SJCRH30 (cell line): ENCODE measurements around the gene CHD9. TPM values are rescaled to one million over a fixed set of nuclear protein-coding genes. Genes with fewer than 3 reads are reported as not detected.

Experiments used
- DNase-seq, 2 experiments: peaks; one replicate each; pipeline ENCODE4 v3.0.0-alpha.2; 2015 to 2020
- H3K27ac ChIP-seq: fragments of 250-450 bp; sonication (Bioruptor Pico); 2 replicates; pipeline ENCODE4 v1.5.1; 2020; ENCODE audit warnings: mild to moderate bottlenecking, moderate library complexity
- H3K27me3 ChIP-seq: fragments of 250-450 bp; sonication (Bioruptor Pico); 2 replicates; pipeline ENCODE4 v1.5.1; 2020; ENCODE audit warnings: mild to moderate bottlenecking, moderate library complexity
- H3K36me3 ChIP-seq: fragments of 250-450 bp; sonication (Bioruptor Pico); 2 replicates; pipeline ENCODE4 v1.5.1; 2020; ENCODE audit warnings: mild to moderate bottlenecking, moderate library complexity
- H3K4me1 ChIP-seq: fragments of 250-450 bp; sonication (Bioruptor Pico); 2 replicates; pipeline ENCODE4 v1.5.1; 2020; ENCODE audit warnings: mild to moderate bottlenecking, moderate library complexity
- H3K4me3 ChIP-seq: fragments of 250-450 bp; sonication (Bioruptor Pico); 2 replicates; pipeline ENCODE4 v1.5.1; 2020; ENCODE audit warnings: mild to moderate bottlenecking, moderate library complexity
- H3K9me3 ChIP-seq: fragments of 250-450 bp; sonication (Bioruptor Pico); replicated peaks from 2 replicates; pipeline ENCODE4 v1.5.1; 2020; ENCODE audit warnings: mild to moderate bottlenecking, moderate library complexity
- total RNA-seq: library from RNA; depleted of rRNA; stranded (reverse); fragments of >200 nt; shearing (Covaris generic); gene quantifications from 2 replicates; pipeline ENCODE4 v1.2.3, GENCODE V29; 2014

Gene CHD9
- total RNA-seq, 1 experiment from 2014 or later = 62.3 TPM

- Histone ChIP-seq H3K36me3 (no peaks in the 10 kb centered on the region), H3K27ac (peak overlapping the region; percentile 20; the same call in 1 of the 2 replicates), H3K9me3 (no peaks in the 10 kb centered on the region), H3K4me3 (no peak overlapping the region), H3K4me1 (peaks cover 3% of the 10 kb centered on the region; the same call in 1 of the 2 replicates), H3K27me3 (no peaks in the 10 kb centered on the region)
- no peak for DNase-seq
Observed at GRCh38 chr16:53103811-53104210, 49.0 kb downstream of the CHD9 start.

DNA sequence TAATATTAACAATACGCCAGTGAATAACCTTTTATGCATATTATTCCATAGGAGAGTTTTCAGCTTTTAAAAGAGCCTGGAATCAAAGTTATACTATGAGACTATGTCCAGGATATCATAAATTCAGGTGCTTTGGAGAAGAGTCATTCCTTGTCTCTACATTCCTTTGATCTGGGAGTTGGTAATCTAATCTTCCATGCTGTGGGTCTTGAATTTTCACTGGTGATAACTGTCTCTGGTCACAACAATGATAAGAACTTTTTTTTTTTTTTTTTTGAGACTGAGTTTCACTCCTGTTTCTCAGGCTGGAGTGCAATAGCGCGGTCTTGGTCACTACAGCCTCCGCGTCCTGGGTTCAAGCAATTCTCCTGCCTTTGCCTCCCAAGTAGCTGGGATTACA lies 50.8 kb downstream of the CHD9 start:
- Histone ChIP-seq H3K9me3 (no peaks in the 10 kb centered on the region), H3K4me3 (no peak overlapping the region), H3K36me3 (no peaks in the 10 kb centered on the region), H3K27ac (no peak overlapping the region), H3K4me1 (peaks cover 1% of the 10 kb centered on the region; the same call in 1 of the 2 replicates), H3K27me3 (no peaks in the 10 kb centered on the region)
- no peak for DNase-seq

GRCh38 chr16:53111078-53111791 lies 56.4 kb downstream of the CHD9 start:
- Histone ChIP-seq H3K27ac (no peak overlapping the region), H3K36me3 (no peaks in the 10 kb centered on the region), H3K27me3 (no peaks in the 10 kb centered on the region), H3K4me3 (no peak overlapping the region), H3K4me1 (no peaks in the 10 kb centered on the region), H3K9me3 (no peaks in the 10 kb centered on the region)
- no peak for DNase-seq

DNA sequence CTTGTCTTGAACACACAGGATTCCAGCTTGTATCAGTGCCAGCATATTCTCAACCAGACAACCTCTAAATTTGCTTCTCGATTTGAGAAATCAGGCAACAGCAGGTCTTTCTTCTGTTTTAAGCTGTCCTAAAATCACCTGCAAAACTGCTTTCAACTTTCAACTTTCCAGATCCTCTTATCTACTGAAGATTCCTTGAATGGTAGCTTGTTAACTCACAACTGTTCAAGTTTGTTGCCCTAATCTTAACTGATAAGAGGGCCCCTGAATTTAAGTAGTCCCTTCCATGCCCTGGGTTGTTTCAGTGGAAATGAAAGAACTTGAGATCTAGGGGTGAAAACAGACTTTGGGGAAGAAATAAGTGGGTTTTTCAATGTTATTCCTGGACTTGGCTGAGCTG lies 57.2 kb downstream of the CHD9 start:
- no peaks in the 10 kb centered on the region for H3K4me1 ChIP-seq
- H3K36me3 ChIP-seq = no peaks in the 10 kb centered on the region
- H3K27me3 ChIP-seq = no peaks in the 10 kb centered on the region
- no peaks in the 10 kb centered on the region for H3K9me3 ChIP-seq
- DNase-seq = no peak
- no peak overlapping the region for H3K4me3 ChIP-seq
- H3K27ac ChIP-seq = no peak overlapping the region

- H3K4me1 ChIP-seq = no peaks in the 10 kb centered on the region
- no peaks in the 10 kb centered on the region for H3K27me3 ChIP-seq
- H3K9me3 ChIP-seq = no peaks in the 10 kb centered on the region
- H3K27ac ChIP-seq = no peak overlapping the region
- H3K36me3 ChIP-seq = no peaks in the 10 kb centered on the region
- H3K4me3 ChIP-seq = no peak overlapping the region
- DNase-seq = no peak
Observed at GRCh38 chr16:53115047-53115446, 60.3 kb downstream of the CHD9 start.

DNA sequence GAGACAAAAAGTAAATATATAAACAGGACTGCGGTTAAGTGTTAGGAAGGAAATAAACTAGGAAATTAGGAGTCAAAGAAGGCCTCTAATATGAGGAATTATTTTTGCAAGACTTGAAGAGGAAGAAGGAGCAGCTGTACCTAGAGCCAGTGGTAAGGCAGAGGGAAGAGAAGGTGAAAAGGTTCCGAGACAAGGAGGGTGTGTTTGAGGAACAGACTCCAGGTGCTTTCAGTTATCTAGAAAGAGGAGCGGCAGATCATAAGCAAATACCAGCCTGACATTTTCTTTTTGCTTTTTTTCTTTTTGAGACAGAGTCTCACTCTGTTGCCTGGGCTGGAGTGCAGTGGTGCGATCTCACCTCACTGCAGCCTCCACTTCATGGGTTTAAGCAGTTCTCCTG lies 61.0 kb downstream of the CHD9 start:
- H3K27ac ChIP-seq = no peak overlapping the region
- H3K36me3 ChIP-seq = no peaks in the 10 kb centered on the region
- no peaks in the 10 kb centered on the region for H3K4me1 ChIP-seq
- H3K4me3 ChIP-seq = no peak overlapping the region
- DNase-seq = no peak
- H3K9me3 ChIP-seq = no peaks in the 10 kb centered on the region
- H3K27me3 ChIP-seq = no peaks in the 10 kb centered on the region

DNA sequence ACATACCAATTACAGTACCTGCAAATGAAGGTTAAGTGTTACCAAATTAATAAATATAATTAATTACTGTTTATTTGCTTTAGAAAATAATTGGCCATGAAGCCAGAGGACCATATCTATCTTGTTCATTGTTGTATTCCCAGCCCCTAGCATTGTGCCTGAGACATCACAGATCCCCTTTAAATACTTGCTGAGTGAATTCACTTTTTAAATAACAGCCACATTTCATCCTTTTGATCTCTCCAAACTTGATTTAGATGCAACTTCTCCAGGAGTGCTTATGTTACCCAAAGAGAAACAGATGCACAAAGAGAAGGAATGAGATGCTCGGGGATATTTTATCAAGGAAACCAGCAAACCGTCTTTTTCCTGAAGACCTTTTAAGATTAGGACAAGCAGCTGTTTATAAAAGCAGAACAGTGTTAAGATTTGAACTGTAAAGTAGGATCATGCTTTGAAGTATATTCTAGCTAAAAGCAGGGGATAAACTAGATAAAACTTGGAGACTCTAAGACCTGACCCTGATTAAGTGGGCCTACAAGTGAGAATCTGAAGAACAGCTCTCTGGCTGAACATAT lies 66.3 kb downstream of the CHD9 start:
- no peaks in the 10 kb centered on the region for H3K36me3 ChIP-seq
- no peak overlapping the region for H3K4me3 ChIP-seq
- no peaks in the 10 kb centered on the region for H3K9me3 ChIP-seq
- no peak for DNase-seq
- no peaks in the 10 kb centered on the region for H3K4me1 ChIP-seq
- no peak overlapping the region for H3K27ac ChIP-seq
- H3K27me3 ChIP-seq = no peaks in the 10 kb centered on the region

DNA sequence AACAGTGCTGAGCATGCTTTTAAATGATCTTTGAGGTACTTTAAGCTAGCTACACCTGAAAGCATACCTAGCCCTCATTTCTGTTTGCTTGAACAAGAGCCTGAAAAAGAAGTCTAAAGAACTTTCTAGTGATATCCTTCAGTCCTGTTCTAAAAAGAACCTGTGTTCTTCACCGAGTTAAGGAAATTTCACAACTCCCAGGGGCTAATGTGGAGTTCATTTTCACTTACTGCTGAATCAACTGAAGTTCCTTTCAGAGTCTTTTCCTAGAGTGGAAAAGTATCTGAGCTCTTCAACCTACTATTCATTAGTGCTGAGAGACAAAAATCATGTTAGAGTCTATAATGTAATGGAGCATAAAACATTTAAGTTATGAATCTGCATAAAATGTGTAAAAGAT lies 66.9 kb downstream of the CHD9 start:
- Histone ChIP-seq H3K4me3 (no peak overlapping the region), H3K9me3 (no peaks in the 10 kb centered on the region), H3K4me1 (no peaks in the 10 kb centered on the region), H3K27me3 (no peaks in the 10 kb centered on the region), H3K36me3 (no peaks in the 10 kb centered on the region), H3K27ac (no peak overlapping the region)
- no peak for DNase-seq

DNA sequence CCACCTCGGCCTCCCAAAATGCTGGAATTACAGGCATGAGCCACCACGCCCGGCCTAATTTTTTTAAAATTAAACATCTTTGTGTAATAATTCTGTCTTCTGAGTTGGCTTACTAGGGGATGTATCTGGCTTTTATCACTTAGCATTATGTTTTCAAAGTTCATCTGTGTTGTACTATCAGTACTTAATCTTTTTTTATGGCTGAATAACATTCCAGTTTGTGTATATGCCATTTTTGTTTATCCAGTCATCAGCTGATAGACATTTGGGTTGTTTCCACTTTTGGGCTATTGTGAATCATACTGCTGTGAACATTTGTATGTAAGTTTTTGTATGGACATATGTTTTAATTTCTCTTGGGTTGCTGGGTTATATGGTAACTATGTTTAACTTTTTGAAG lies 69.0 kb downstream of the CHD9 start:
- Histone ChIP-seq H3K9me3 (no peaks in the 10 kb centered on the region), H3K4me3 (no peak overlapping the region), H3K36me3 (no peaks in the 10 kb centered on the region), H3K27me3 (no peaks in the 10 kb centered on the region), H3K27ac (no peak overlapping the region), H3K4me1 (no peaks in the 10 kb centered on the region)
- DNase-seq = no peak

- DNase-seq = no peak
- no peaks in the 10 kb centered on the region for H3K9me3 ChIP-seq
- H3K36me3 ChIP-seq = no peaks in the 10 kb centered on the region
- H3K27ac ChIP-seq = no peak overlapping the region
- peaks cover 3% of the 10 kb centered on the region; the same call in 1 of the 2 replicates for H3K4me1 ChIP-seq
- H3K27me3 ChIP-seq = no peaks in the 10 kb centered on the region
- no peak overlapping the region for H3K4me3 ChIP-seq
Observed at GRCh38 chr16:53126390-53126789, 71.6 kb downstream of the CHD9 start.

DNA sequence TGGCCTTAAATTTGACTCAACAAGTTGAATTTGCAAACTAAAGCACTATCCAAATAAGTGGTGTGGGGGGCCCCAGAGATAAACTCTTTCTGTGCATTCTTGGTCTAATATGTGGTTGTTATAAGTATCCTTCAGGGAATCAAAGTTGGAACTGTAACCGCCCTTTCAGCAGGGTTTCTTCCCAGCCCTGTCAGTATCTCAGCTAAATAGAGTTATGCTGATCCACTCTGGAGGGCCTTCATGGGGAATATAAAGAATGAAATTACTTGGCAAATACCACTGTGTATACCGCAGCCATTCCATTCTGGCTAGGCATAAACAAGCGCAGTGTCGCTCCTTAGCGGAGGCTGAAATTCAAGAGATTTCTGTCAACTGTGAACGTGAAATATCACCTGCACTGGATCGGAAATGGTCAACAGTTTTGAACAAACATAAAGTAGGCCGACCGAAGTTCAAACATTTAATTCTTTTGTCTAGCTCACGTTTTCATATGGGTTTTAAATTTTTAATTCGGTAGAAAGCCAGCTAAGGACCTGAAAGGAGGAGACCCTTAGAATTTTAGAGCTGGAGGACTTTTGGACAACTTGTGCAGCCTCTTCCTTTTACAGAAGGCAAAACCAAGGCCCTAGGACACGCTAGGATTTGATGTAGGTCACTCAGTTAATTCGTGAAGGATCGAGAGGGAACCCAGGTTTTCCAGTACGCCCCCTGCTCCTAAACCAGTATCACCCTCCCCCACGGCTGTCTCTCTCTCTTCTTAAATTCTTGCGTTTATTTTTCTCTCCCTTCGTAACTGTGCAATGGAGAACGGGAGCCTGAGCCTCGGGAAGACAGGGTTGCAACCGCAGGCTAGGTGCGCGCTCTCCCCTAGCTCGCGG lies 74.7 kb downstream of the CHD9 start:
- peak; percentile 12 to 35 for DNase-seq
- peak overlapping the region; percentile 81 for H3K4me3 ChIP-seq

GRCh38 chr16:53130159-53131049 lies 75.6 kb downstream of the CHD9 start:
- Histone ChIP-seq H3K36me3 (no peaks in the 10 kb centered on the region), H3K4me1 (peaks cover 3% of the 10 kb centered on the region; the same call in 1 of the 2 replicates), H3K27ac (peak overlapping the region; percentile 91), H3K27me3 (no peaks in the 10 kb centered on the region), H3K4me3 (peak overlapping the region; percentile 81), H3K9me3 (no peaks in the 10 kb centered on the region)
- peak; percentile 96 to 98 for DNase-seq

More for the DNA sequence above, 74.7 kb downstream of the CHD9 start:
- H3K4me1 ChIP-seq = peaks cover 3% of the 10 kb centered on the region; the same call in 1 of the 2 replicates
- no peaks in the 10 kb centered on the region for H3K9me3 ChIP-seq
- H3K27me3 ChIP-seq = no peaks in the 10 kb centered on the region
- peak overlapping the region; percentile 91 for H3K27ac ChIP-seq
- no peaks in the 10 kb centered on the region for H3K36me3 ChIP-seq

DNA sequence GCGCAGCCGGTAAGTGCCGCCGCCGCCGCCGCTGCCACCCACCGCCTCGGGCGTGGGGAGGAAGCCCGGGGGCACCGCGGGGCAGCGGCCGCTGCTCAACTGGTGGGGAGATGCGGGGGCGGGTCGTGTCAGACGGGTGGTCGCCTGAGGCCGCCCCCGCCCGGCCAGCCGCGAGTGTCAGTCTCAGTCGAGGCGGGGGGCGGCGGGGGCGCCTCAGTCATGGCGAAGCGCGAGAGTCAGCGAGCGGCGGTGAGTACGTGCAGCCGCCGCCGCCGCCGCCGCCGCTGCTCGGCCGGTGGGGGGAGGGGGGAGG lies 76.2 kb downstream of the CHD9 start:
- no peaks in the 10 kb centered on the region for H3K36me3 ChIP-seq
- peak overlapping the region; percentile 91 for H3K27ac ChIP-seq
- H3K4me1 ChIP-seq = peaks cover 3% of the 10 kb centered on the region; the same call in 1 of the 2 replicates
- no peaks in the 10 kb centered on the region for H3K9me3 ChIP-seq
- no peaks in the 10 kb centered on the region for H3K27me3 ChIP-seq
- peak overlapping the region; percentile 81 for H3K4me3 ChIP-seq
- DNase-seq = no peak

DNA sequence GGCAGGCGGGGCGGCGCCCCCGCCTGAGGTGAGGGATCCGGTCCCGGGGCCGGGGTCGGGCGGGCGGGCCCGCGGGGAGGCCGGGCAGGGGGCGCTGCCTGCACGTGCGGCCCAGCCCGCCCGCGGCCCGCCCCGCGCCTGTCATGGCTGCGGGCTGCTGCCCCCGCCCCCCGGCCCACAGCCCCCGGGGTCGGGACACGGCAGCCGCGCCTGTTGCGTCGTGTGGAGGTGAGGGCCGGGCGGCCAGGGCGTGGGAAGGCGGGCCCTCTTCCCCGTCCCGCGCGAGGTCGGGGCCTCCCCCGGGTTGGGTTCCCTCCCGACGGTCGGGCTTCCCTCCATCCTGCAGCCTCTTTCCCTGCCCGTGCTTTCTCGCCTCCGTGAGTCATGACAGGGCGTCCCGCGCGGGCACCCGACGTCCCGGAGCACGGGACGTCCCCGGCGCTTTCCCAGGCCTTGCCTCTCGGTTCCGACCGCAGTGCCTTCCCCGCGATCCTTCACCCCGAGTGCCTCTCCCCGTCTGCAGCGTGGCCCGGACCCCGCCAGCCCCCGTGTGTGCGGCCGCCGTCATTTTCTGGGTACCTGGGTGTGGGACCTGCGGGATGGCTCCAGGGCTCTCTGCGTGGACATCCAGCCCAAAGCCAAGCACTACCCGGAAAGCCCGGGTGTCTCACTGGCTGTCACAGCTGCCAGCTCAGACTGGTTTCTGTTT lies 76.7 kb downstream of the CHD9 start:
- peak overlapping the region; percentile 63 for H3K27ac ChIP-seq
- H3K27me3 ChIP-seq = no peaks in the 10 kb centered on the region
- H3K36me3 ChIP-seq = no peaks in the 10 kb centered on the region
- H3K4me3 ChIP-seq = peak overlapping the region; percentile 81
- peak; percentile 62 for DNase-seq
- H3K4me1 ChIP-seq = peaks cover 3% of the 10 kb centered on the region; the same call in 1 of the 2 replicates
- no peaks in the 10 kb centered on the region for H3K9me3 ChIP-seq
